Prostate gland (tissue), 2 donors: ENCODE results near the gene GAN.

ENCODE experiments used
- CTCF ChIP-seq, 4 experiments: fragments of 200-600 bp in 2 of 4; fragments of 450-650 bp in 2 of 4; sonication (generic) in 2 of 4; IDR thresholded peaks; 1 replicate in 3 of 4; 2 replicates in 1 of 4; pipeline ENCODE4 v1.5.1; 2016 to 2019; ENCODE audit warnings: antibody characterized with exemption in 4 of 4, mild to moderate bottlenecking in 2 of 4, moderate library complexity in 2 of 4
- POLR2A ChIP-seq: fragments of 450-650 bp; IDR thresholded peaks from one replicate; pipeline ENCODE4 v1.6.1; 2016; ENCODE audit warnings: antibody characterized with exemption, mild to moderate bottlenecking

GRCh38 chr16:81329947-81330346, 15.2 kb downstream of the GAN start:
- TF ChIP-seq CTCF (IDR thresholded peaks at IDR 0.05) (no peak), POLR2A (no peak)
